ENCODE measurements around the gene TNS3. TPM values are rescaled to one million over a fixed set of nuclear protein-coding genes. Genes with fewer than 3 reads are reported as not detected.

Gene TNS3
- total RNA-seq, 1 donor from 2014 or later = 92.9 TPM

GRCh38 chr7:47427051-47427643 is 154.8 kb downstream of the TNS3 start:
- peaks cover 17% of the 10 kb centered on the region for H3K36me3 ChIP-seq (ENCODE audit: insufficient read depth, low read length)
- H3K36me3 Mint-ChIP-seq (ENCODE audit: low read depth, unreplicated experiment) = peaks cover 30% of the 10 kb centered on the region

GRCh38 chr7:47424523-47424922 is 157.4 kb downstream of the TNS3 start:
- H3K27ac ChIP-seq (ENCODE audit: low read depth, low read length) = no peak overlapping the region
- no peak overlapping the region for H3K27ac Mint-ChIP-seq (ENCODE audit: unreplicated experiment)
- H3K27me3 Mint-ChIP-seq (ENCODE audit: low read depth, unreplicated experiment) = no peaks in the 10 kb centered on the region
- H3K36me3 Mint-ChIP-seq (ENCODE audit: low read depth, unreplicated experiment) = peaks cover 39% of the 10 kb centered on the region
- peaks cover 22% of the 10 kb centered on the region for H4K20me1 ChIP-seq (ENCODE audit: insufficient read depth, low read length)
- H3K4me1 ChIP-seq (ENCODE audit: insufficient read depth, low read length) = peaks cover 1% of the 10 kb centered on the region
- H3K4me1 Mint-ChIP-seq (ENCODE audit: low read depth, unreplicated experiment) = peaks cover 18% of the 10 kb centered on the region
- H3K79me2 ChIP-seq (ENCODE audit: insufficient read depth, low read length) = no peaks in the 10 kb centered on the region
- peaks cover 24% of the 10 kb centered on the region for H3K36me3 ChIP-seq (ENCODE audit: insufficient read depth, low read length)
- FAIRE-seq (no peak), DNase-seq (ENCODE audit: low read depth) (no peak)
- no peak overlapping the region for H3K4me3 ChIP-seq (ENCODE audit: insufficient read depth, low read depth, low read length)
- H3K9me3 ChIP-seq (ENCODE audit: insufficient read depth, low read depth, low read length) = no peaks in the 10 kb centered on the region
- H3K4me2 ChIP-seq (ENCODE audit: low read length) = no peak overlapping the region
- H3K27me3 ChIP-seq (ENCODE audit: insufficient read depth, low read length) = no peaks in the 10 kb centered on the region
- H2AFZ ChIP-seq (ENCODE audit: low read depth, low read length) = no peak overlapping the region
- no peak overlapping the region for H3K9ac ChIP-seq (ENCODE audit: low read length)
- H3K4me3 Mint-ChIP-seq (ENCODE audit: unreplicated experiment) = no peak overlapping the region
- TF ChIP-seq EZH2 (IDR thresholded peaks at IDR 0.05; ENCODE audit: insufficient read depth, low read length) (no peak), CTCF (IDR thresholded peaks at IDR 0.05; ENCODE audit: insufficient read depth, low read depth, low read length) (no peak)
- peaks cover 3% of the 10 kb centered on the region for H3K9me3 Mint-ChIP-seq (ENCODE audit: unreplicated experiment)

More at GRCh38 chr7:47427051-47427643, 154.8 kb downstream of the TNS3 start:
- H3K4me2 ChIP-seq (ENCODE audit: low read length) = no peak overlapping the region
- H3K27ac Mint-ChIP-seq (ENCODE audit: unreplicated experiment) = no peak overlapping the region
- no peak overlapping the region for H3K4me3 ChIP-seq (ENCODE audit: insufficient read depth, low read depth, low read length)
- peaks cover 22% of the 10 kb centered on the region for H4K20me1 ChIP-seq (ENCODE audit: insufficient read depth, low read length)
- no peaks in the 10 kb centered on the region for H3K27me3 Mint-ChIP-seq (ENCODE audit: low read depth, unreplicated experiment)
- no peaks in the 10 kb centered on the region for H3K79me2 ChIP-seq (ENCODE audit: insufficient read depth, low read length)
- no peaks in the 10 kb centered on the region for H3K9me3 ChIP-seq (ENCODE audit: insufficient read depth, low read depth, low read length)
- no peaks in the 10 kb centered on the region for H3K4me1 ChIP-seq (ENCODE audit: insufficient read depth, low read length)
- DNase-seq (ENCODE audit: low read depth) (no peak), FAIRE-seq (no peak)
- no peak overlapping the region for H3K9ac ChIP-seq (ENCODE audit: low read length)
- no peak overlapping the region for H3K4me3 Mint-ChIP-seq (ENCODE audit: unreplicated experiment)
- no peaks in the 10 kb centered on the region for H3K27me3 ChIP-seq (ENCODE audit: insufficient read depth, low read length)
- H2AFZ ChIP-seq (ENCODE audit: low read depth, low read length) = no peak overlapping the region
- H3K9me3 Mint-ChIP-seq (ENCODE audit: unreplicated experiment) = peaks cover 3% of the 10 kb centered on the region
- H3K27ac ChIP-seq (ENCODE audit: low read depth, low read length) = no peak overlapping the region
- peaks cover 13% of the 10 kb centered on the region for H3K4me1 Mint-ChIP-seq (ENCODE audit: low read depth, unreplicated experiment)
- TF ChIP-seq CTCF (IDR thresholded peaks at IDR 0.05; ENCODE audit: insufficient read depth, low read depth, low read length) (no peak), EZH2 (IDR thresholded peaks at IDR 0.05; ENCODE audit: insufficient read depth, low read length) (no peak)

GRCh38 chr7:47423196-47423595 is 158.7 kb downstream of the TNS3 start:
- Histone ChIP-seq H3K4me1 (ENCODE audit: insufficient read depth, low read length) (peaks cover 10% of the 10 kb centered on the region), H3K36me3 (ENCODE audit: insufficient read depth, low read length) (peaks cover 24% of the 10 kb centered on the region), H3K27me3 (ENCODE audit: insufficient read depth, low read length) (no peaks in the 10 kb centered on the region), H3K4me2 (ENCODE audit: low read length) (no peak overlapping the region), H3K4me3 (ENCODE audit: insufficient read depth, low read depth, low read length) (no peak overlapping the region), H4K20me1 (ENCODE audit: insufficient read depth, low read length) (peaks cover 20% of the 10 kb centered on the region), H3K9ac (ENCODE audit: low read length) (no peak overlapping the region), H3K79me2 (ENCODE audit: insufficient read depth, low read length) (no peaks in the 10 kb centered on the region), H3K9me3 (ENCODE audit: insufficient read depth, low read depth, low read length) (no peaks in the 10 kb centered on the region), H2AFZ (ENCODE audit: low read depth, low read length) (no peak overlapping the region), H3K27ac (ENCODE audit: low read depth, low read length) (no peak overlapping the region)
- DNase-seq (ENCODE audit: low read depth) (no peak), FAIRE-seq (no peak)
- Mint-ChIP-seq H3K4me3 (ENCODE audit: unreplicated experiment) (no peak overlapping the region), H3K27me3 (ENCODE audit: low read depth, unreplicated experiment) (no peaks in the 10 kb centered on the region), H3K4me1 (ENCODE audit: low read depth, unreplicated experiment) (peaks cover 20% of the 10 kb centered on the region), H3K27ac (ENCODE audit: unreplicated experiment) (no peak overlapping the region), H3K36me3 (ENCODE audit: low read depth, unreplicated experiment) (peaks cover 41% of the 10 kb centered on the region), H3K9me3 (ENCODE audit: unreplicated experiment) (peaks cover 3% of the 10 kb centered on the region)
- TF ChIP-seq CTCF (IDR thresholded peaks at IDR 0.05; ENCODE audit: insufficient read depth, low read depth, low read length) = no peak
